Prostate gland (tissue), 2 donors: ENCODE measurements around the gene PDE8A.

Experiments used
- POLR2A ChIP-seq: fragments of 450-650 bp; IDR thresholded peaks from one replicate; pipeline ENCODE4 v1.6.1; 2016; ENCODE audit warnings: antibody characterized with exemption, mild to moderate bottlenecking
- POLR2AphosphoS5 ChIP-seq: sonication (generic); formaldehyde crosslinking; IDR thresholded peaks from one replicate; pipeline ENCODE4 v1.6.1; 2017; ENCODE audit warnings: antibody characterized with exemption
- TF ChIP-seq, protein P1 (sequence below), 4 experiments: fragments of 200-600 bp in 2 of 4; fragments of 450-650 bp in 2 of 4; sonication (generic) in 2 of 4; IDR thresholded peaks; 1 replicate in 3 of 4; 2 replicates in 1 of 4; pipeline ENCODE4 v1.5.1; 2016 to 2019; ENCODE audit warnings: antibody characterized with exemption in 4 of 4, mild to moderate bottlenecking in 2 of 4, moderate library complexity in 2 of 4

DNA sequence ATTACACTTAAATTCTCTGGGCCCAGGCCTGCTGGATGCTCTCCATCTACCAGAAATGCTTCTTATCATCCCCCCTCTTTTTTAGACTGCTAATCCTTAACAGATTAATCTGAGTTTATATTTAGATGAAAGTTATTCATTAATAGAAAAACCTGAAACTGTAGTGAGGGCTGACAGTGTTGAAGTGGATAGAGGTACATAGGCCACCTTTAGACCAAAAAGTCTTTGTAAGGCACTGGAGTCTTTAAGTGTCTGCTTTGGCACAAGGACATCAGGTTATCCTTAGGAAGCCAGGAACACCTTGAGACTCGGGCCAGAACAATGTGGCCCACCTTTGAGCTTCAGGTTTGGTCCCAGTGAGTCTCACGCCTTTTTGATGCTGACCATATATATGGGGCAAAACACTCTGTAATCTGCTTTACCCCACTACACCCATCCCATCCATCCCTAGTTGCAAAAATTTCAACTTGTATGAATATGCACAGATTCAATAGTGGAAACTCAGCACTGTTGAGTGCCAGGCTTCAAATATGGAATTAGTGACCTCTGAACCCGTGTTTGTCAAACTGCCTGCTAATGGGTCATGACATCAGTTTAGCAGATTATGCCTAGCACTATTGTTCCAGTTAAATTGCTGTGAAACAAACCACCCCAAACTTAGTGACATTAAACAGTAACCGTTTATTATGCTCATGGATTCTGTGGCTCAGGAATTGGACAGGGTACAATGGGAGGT lies 44.0 kb downstream of the PDE8A start:
- TF ChIP-seq, protein P1, sequence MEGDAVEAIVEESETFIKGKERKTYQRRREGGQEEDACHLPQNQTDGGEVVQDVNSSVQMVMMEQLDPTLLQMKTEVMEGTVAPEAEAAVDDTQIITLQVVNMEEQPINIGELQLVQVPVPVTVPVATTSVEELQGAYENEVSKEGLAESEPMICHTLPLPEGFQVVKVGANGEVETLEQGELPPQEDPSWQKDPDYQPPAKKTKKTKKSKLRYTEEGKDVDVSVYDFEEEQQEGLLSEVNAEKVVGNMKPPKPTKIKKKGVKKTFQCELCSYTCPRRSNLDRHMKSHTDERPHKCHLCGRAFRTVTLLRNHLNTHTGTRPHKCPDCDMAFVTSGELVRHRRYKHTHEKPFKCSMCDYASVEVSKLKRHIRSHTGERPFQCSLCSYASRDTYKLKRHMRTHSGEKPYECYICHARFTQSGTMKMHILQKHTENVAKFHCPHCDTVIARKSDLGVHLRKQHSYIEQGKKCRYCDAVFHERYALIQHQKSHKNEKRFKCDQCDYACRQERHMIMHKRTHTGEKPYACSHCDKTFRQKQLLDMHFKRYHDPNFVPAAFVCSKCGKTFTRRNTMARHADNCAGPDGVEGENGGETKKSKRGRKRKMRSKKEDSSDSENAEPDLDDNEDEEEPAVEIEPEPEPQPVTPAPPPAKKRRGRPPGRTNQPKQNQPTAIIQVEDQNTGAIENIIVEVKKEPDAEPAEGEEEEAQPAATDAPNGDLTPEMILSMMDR (IDR thresholded peaks at IDR 0.05), result no peak
- no peak for TF ChIP-seq POLR2AphosphoS5
- no peak for TF ChIP-seq POLR2A
